Type B pancreatic cell (in vitro differentiated cells): ENCODE results near the gene POLR2J3. TPM values are rescaled to one million over a fixed set of nuclear protein-coding genes. Genes with fewer than 3 reads are reported as not detected.
"Not testable (repeated sequence)": the region's sequence is repeated elsewhere in the genome, so short reads cannot be mapped to it uniquely, and the experiment has no call there.

Experiments used
- DNase-seq: peaks from one replicate; pipeline ENCODE4 v3.0.0; 2021; ENCODE audit warnings: mixed read lengths; ENCODE audit not compliant: unreplicated experiment; ENCODE audit errors: extremely low spot score
- H3K27ac Mint-ChIP-seq: 2 replicates; pipeline ENCODE4 v1.8.0; 2021; ENCODE audit warnings: mild to moderate bottlenecking, mixed read lengths
- H3K27me3 Mint-ChIP-seq: 2 replicates; pipeline ENCODE4 v1.8.0; 2021; ENCODE audit warnings: mixed read lengths
- H3K36me3 Mint-ChIP-seq: 2 replicates; pipeline ENCODE4 v1.8.0; 2021; ENCODE audit warnings: mixed read lengths
- H3K4me1 Mint-ChIP-seq: one replicate; pipeline ENCODE4 v1.8.0; 2021; ENCODE audit warnings: mixed read lengths; ENCODE audit not compliant: unreplicated experiment
- H3K4me3 Mint-ChIP-seq: 2 replicates; pipeline ENCODE4 v1.8.0; 2021; ENCODE audit warnings: mild to moderate bottlenecking, mixed read lengths
- H3K9me3 Mint-ChIP-seq: 2 replicates; pipeline ENCODE4 v1.8.0; 2021; ENCODE audit warnings: mixed read lengths
- CTCF ChIP-seq: fragments of 200-600 bp; sonication (generic); conservative IDR thresholded peaks from 2 replicates; pipeline ENCODE4 v1.5.0; 2021; ENCODE audit warnings: antibody characterized with exemption, mild to moderate bottlenecking
- long read RNA-seq: library from polyadenylated mRNA; unstranded; transcript quantifications from one replicate; pipeline ENCODE4 v2.0.0, GENCODE V29; 2020
- total RNA-seq: library from RNA; stranded (reverse); gene quantifications from 2 replicates; pipeline ENCODE4 v1.2.1, GENCODE V29; 2021; ENCODE audit warnings: low replicate concordance

Gene POLR2J3
- 13.2 and 24.0 TPM in 2 replicates for total RNA-seq
- long read RNA-seq, full-length matches to known transcripts: 4 of 4 reads
- long read RNA-seq, partial matches to known transcripts: 0 of 4 reads
- long read RNA-seq, other reads (novel, unspliced or antisense): 0 of 4 reads

- not testable (repeated sequence) for H3K9me3 Mint-ChIP-seq, H3K36me3 Mint-ChIP-seq, H3K4me1 Mint-ChIP-seq, H3K27ac Mint-ChIP-seq, H3K27me3 Mint-ChIP-seq
- DNase-seq: peak; percentile 96
- peak; percentile 68 for TF ChIP-seq CTCF
- peak within 1 kb of the TSS; percentile 69 for H3K4me3 Mint-ChIP-seq
These were observed at the start of gene POLR2J3 for GRCh38 chr7:102572261-102573239. TSS of gene POLR2J3 (minus strand) at chr7:102572583. CDS start at chr7:102572521, 62 bp downstream.

- not testable (repeated sequence) for H3K9me3 Mint-ChIP-seq, H3K4me1 Mint-ChIP-seq, H3K4me3 Mint-ChIP-seq, DNase-seq, H3K27ac Mint-ChIP-seq, H3K27me3 Mint-ChIP-seq, H3K36me3 Mint-ChIP-seq
These were observed 45.7 kb upstream of the POLR2J3 start for GRCh38 chr7:102618122-102618521.

GRCh38 chr7:102616507-102617125 lies 44.2 kb upstream of the POLR2J3 start, which contains the start of gene RASA4:
TSS of gene RASA4 (minus strand) at chr7:102616756. CDS start at chr7:102616689, 67 bp downstream.
- H3K4me3 Mint-ChIP-seq, H3K27me3 Mint-ChIP-seq, DNase-seq, H3K27ac Mint-ChIP-seq, H3K36me3 Mint-ChIP-seq, H3K9me3 Mint-ChIP-seq, H3K4me1 Mint-ChIP-seq: not testable (repeated sequence)

GRCh38 chr7:102615930-102616329 lies 43.5 kb upstream of the POLR2J3 start:
- H3K4me3 Mint-ChIP-seq, H3K27ac Mint-ChIP-seq, H3K9me3 Mint-ChIP-seq, DNase-seq, H3K27me3 Mint-ChIP-seq, H3K36me3 Mint-ChIP-seq, H3K4me1 Mint-ChIP-seq: not testable (repeated sequence)

- not testable (repeated sequence) for DNase-seq, H3K27me3 Mint-ChIP-seq, H3K4me3 Mint-ChIP-seq, H3K4me1 Mint-ChIP-seq, H3K27ac Mint-ChIP-seq, H3K36me3 Mint-ChIP-seq, H3K9me3 Mint-ChIP-seq
These were observed 42.5 kb upstream of the POLR2J3 start for GRCh38 chr7:102614873-102615272.

- not testable (repeated sequence) for DNase-seq, H3K4me1 Mint-ChIP-seq, H3K27me3 Mint-ChIP-seq
These were observed 41.9 kb upstream of the POLR2J3 start for GRCh38 chr7:102614346-102614697.

GRCh38 chr7:102613575-102614345 lies 41.4 kb upstream of the POLR2J3 start:
- not testable (repeated sequence) for H3K9me3 Mint-ChIP-seq, H3K4me1 Mint-ChIP-seq, H3K27ac Mint-ChIP-seq, H3K4me3 Mint-ChIP-seq, H3K36me3 Mint-ChIP-seq, H3K27me3 Mint-ChIP-seq, DNase-seq

More at GRCh38 chr7:102614346-102614697, 41.9 kb upstream of the POLR2J3 start:
- H3K9me3 Mint-ChIP-seq, H3K36me3 Mint-ChIP-seq, H3K27ac Mint-ChIP-seq, H3K4me3 Mint-ChIP-seq: not testable (repeated sequence)

GRCh38 chr7:102611675-102612325 lies 39.4 kb upstream of the POLR2J3 start:
- not testable (repeated sequence) for H3K27ac Mint-ChIP-seq, H3K27me3 Mint-ChIP-seq
- DNase-seq: peak; percentile 68

GRCh38 chr7:102611013-102611674 lies 38.8 kb upstream of the POLR2J3 start:
- H3K4me3 Mint-ChIP-seq: not testable (repeated sequence)

More at GRCh38 chr7:102611675-102612325, 39.4 kb upstream of the POLR2J3 start:
- not testable (repeated sequence) for H3K4me3 Mint-ChIP-seq, H3K4me1 Mint-ChIP-seq, H3K36me3 Mint-ChIP-seq, H3K9me3 Mint-ChIP-seq

GRCh38 chr7:102610441-102610840 lies 38.1 kb upstream of the POLR2J3 start:
- not testable (repeated sequence) for H3K4me1 Mint-ChIP-seq, H3K36me3 Mint-ChIP-seq, H3K4me3 Mint-ChIP-seq, H3K27me3 Mint-ChIP-seq, DNase-seq, H3K27ac Mint-ChIP-seq, H3K9me3 Mint-ChIP-seq

More at GRCh38 chr7:102611013-102611674, 38.8 kb upstream of the POLR2J3 start:
- H3K9me3 Mint-ChIP-seq, H3K27me3 Mint-ChIP-seq, H3K4me1 Mint-ChIP-seq, DNase-seq, H3K27ac Mint-ChIP-seq, H3K36me3 Mint-ChIP-seq: not testable (repeated sequence)

GRCh38 chr7:102609734-102610133 lies 37.4 kb upstream of the POLR2J3 start:
- not testable (repeated sequence) for H3K36me3 Mint-ChIP-seq, H3K4me3 Mint-ChIP-seq, H3K9me3 Mint-ChIP-seq, DNase-seq, H3K4me1 Mint-ChIP-seq, H3K27me3 Mint-ChIP-seq, H3K27ac Mint-ChIP-seq
